H1 (cell line): ENCODE results near the gene VARS2. TPM values are rescaled to one million over a fixed set of nuclear protein-coding genes. Genes with fewer than 3 reads are reported as not detected.

ENCODE experiments used
- CTCF ChIA-PET: fragments of 300-600 bp; sonication (Branson Sonifier 250); formaldehyde crosslinking; loops from one replicate; lab custom pipeline; 2021; ENCODE audit not compliant: partially characterized antibody; lab: Charles Lee
- POLR2A ChIA-PET: fragments of 300-600 bp; sonication (Branson Sonifier 250); formaldehyde crosslinking; loops from one replicate; lab custom pipeline; 2021; ENCODE audit warnings: inconsistent platforms; ENCODE audit not compliant: partially characterized antibody; lab: Charles Lee
- DNase-seq, 2 experiments: peaks; one replicate each; pipeline versions ENCODE4 v3.0.0 to v3.0.0-alpha.2; 2010 to 2022; ENCODE audit warnings: low spot score in 2 of 2, low read depth in 1 of 2, mixed read lengths in 1 of 2
- FAIRE-seq: peaks from 2 replicates; lab custom pipeline; 2011; peaks lifted over from hg19 to GRCh38; lab: Jason Lieb, UNC
- H2AFZ ChIP-seq: 2 replicates; pipeline ENCODE4 v1.8.1; 2012; ENCODE audit warnings: low read length, inconsistent platforms
- H2AK5ac ChIP-seq: 2 replicates; pipeline ENCODE4 v1.6.1; 2013; ENCODE audit warnings: low read depth, low read length
- H2BK120ac ChIP-seq: replicated peaks from 2 replicates; pipeline ENCODE3; 2013; ENCODE audit warnings: low read depth, low read length, inconsistent platforms
- H2BK12ac ChIP-seq: 2 replicates; pipeline ENCODE4 v1.6.1; 2013; ENCODE audit warnings: low read depth, low read length
- H2BK15ac ChIP-seq: 2 replicates; pipeline ENCODE4 v1.6.1; 2013; ENCODE audit warnings: low read length
- H2BK20ac ChIP-seq: 2 replicates; pipeline ENCODE4 v1.6.1; 2013; ENCODE audit warnings: low read length
- H2BK5ac ChIP-seq: 2 replicates; pipeline ENCODE4 v1.6.1; 2013; ENCODE audit warnings: low read depth, low read length
- H3K14ac ChIP-seq: 2 replicates; pipeline ENCODE4 v1.6.1; 2013; ENCODE audit warnings: inconsistent platforms; ENCODE audit not compliant: insufficient read length
- H3K18ac ChIP-seq: 2 replicates; pipeline ENCODE4 v1.6.1; 2013; ENCODE audit warnings: low read length; ENCODE audit errors: extremely low read depth
- H3K23ac ChIP-seq: 2 replicates; pipeline ENCODE4 v1.6.1; 2013; ENCODE audit warnings: inconsistent platforms; ENCODE audit not compliant: insufficient read length
- H3K23me2 ChIP-seq: 2 replicates; pipeline ENCODE4 v1.6.1; 2013; ENCODE audit warnings: low read depth, low read length
- H3K27ac ChIP-seq: 2 replicates; pipeline ENCODE4 v1.6.1; 2011; ENCODE audit warnings: low read depth, low read length, inconsistent platforms
- H3K27me3 ChIP-seq, 4 experiments: replicated peaks in 1 of 4; 1 replicate in 1 of 4; 2 replicates in 3 of 4; pipeline versions ENCODE4 v1.6.1 to v1.8.1; 2011 to 2013; ENCODE audit warnings: low read length in 3 of 4, mild to moderate bottlenecking in 3 of 4, inconsistent platforms in 2 of 4, mixed read lengths in 2 of 4, moderate library complexity in 1 of 4; ENCODE audit not compliant: control insufficient read depth in 3 of 4, insufficient read depth in 3 of 4; ENCODE audit errors: extremely low read depth in 1 of 4
- H3K36me3 ChIP-seq, 4 experiments: 2 replicates each; pipeline versions ENCODE4 v1.6.1 to v1.8.1; 2011 to 2013; ENCODE audit warnings: mild to moderate bottlenecking in 4 of 4, low read length in 3 of 4, moderate library complexity in 2 of 4, control low read depth in 1 of 4, inconsistent platforms in 1 of 4; ENCODE audit not compliant: insufficient read depth in 4 of 4, control insufficient read depth in 2 of 4
- H3K4ac ChIP-seq: replicated peaks from 2 replicates; pipeline ENCODE3; 2013; ENCODE audit warnings: low read length, low read depth, mixed read lengths, inconsistent platforms; ENCODE audit not compliant: insufficient read length
- H3K4me1 ChIP-seq, 4 experiments: replicated peaks in 1 of 4; 1 replicate in 1 of 4; 2 replicates in 3 of 4; pipeline versions ENCODE4 v1.6.1 to v1.8.1; 2011 to 2013; ENCODE audit warnings: low read length in 3 of 4, inconsistent platforms in 2 of 4, mixed read lengths in 1 of 4; ENCODE audit not compliant: insufficient read depth in 4 of 4, control insufficient read depth in 3 of 4
- H3K4me2 ChIP-seq, 2 experiments: 2 replicates each; pipeline versions ENCODE4 v1.6.1 to v1.8.1; 2011 to 2013; ENCODE audit warnings: low read depth in 2 of 2, low read length in 2 of 2, control low read depth in 1 of 2, inconsistent platforms in 1 of 2, mild to moderate bottlenecking in 1 of 2; ENCODE audit not compliant: insufficient read depth in 1 of 2
- H3K4me3 ChIP-seq, 4 experiments: fragments of 200-600, 300-600 bp in 1 of 4; sonication (generic), shearing (Covaris generic), sonication (Bioruptor Twin) in 1 of 4; 2 replicates each; pipeline versions ENCODE4 v1.5.1 to v1.8.1; 2011 to 2016; ENCODE audit warnings: low read length in 4 of 4, low read depth in 3 of 4, control low read depth in 2 of 4, inconsistent platforms in 2 of 4, mild to moderate bottlenecking in 2 of 4, mixed read lengths in 1 of 4, moderate library complexity in 1 of 4; ENCODE audit not compliant: insufficient read depth in 2 of 4; ENCODE audit errors: extremely low read depth in 1 of 4
- H3K56ac ChIP-seq: replicated peaks from 2 replicates; pipeline ENCODE3; 2013; ENCODE audit warnings: low read depth, mild to moderate bottlenecking, mixed read lengths, low read length, inconsistent platforms; ENCODE audit not compliant: insufficient read length
- H3K79me1 ChIP-seq: 2 replicates; pipeline ENCODE4 v1.6.1; 2013; ENCODE audit warnings: low read depth, low read length, control low read depth
- H3K79me2 ChIP-seq, 2 experiments: 2 replicates each; pipeline versions ENCODE4 v1.6.1 to v1.8.1; 2012 to 2013; ENCODE audit warnings: low read length in 2 of 2, mild to moderate bottlenecking in 2 of 2, inconsistent platforms in 1 of 2; ENCODE audit not compliant: insufficient read depth in 2 of 2, control insufficient read depth in 1 of 2
- H3K9ac ChIP-seq, 4 experiments: replicated peaks in 1 of 4; 1 replicate in 1 of 4; 2 replicates in 3 of 4; pipeline versions ENCODE4 v1.6.1 to v1.8.1; 2011 to 2013; ENCODE audit warnings: low read depth in 3 of 4, low read length in 3 of 4, control low read depth in 2 of 4, mild to moderate bottlenecking in 2 of 4, moderate library complexity in 2 of 4, inconsistent platforms in 1 of 4; ENCODE audit errors: extremely low read depth in 1 of 4
- H3K9me3 ChIP-seq, 2 experiments: 2 replicates each; pipeline versions ENCODE4 v1.6.1 to v1.8.1; 2012 to 2013; ENCODE audit warnings: mild to moderate bottlenecking in 2 of 2, moderate library complexity in 2 of 2, control low read depth in 1 of 2, inconsistent platforms in 1 of 2, low read depth in 1 of 2, low read length in 1 of 2, mixed read lengths in 1 of 2; ENCODE audit not compliant: insufficient read depth in 2 of 2
- H4K20me1 ChIP-seq, 2 experiments: replicated peaks in 1 of 2; 2 replicates each; pipeline versions ENCODE3 to v1.8.1; 2011 to 2013; ENCODE audit warnings: inconsistent platforms in 2 of 2, low read length in 2 of 2, mild to moderate bottlenecking in 1 of 2; ENCODE audit not compliant: insufficient read depth in 2 of 2, control insufficient read depth in 1 of 2
- H4K5ac ChIP-seq: 2 replicates; pipeline ENCODE4 v1.6.1; 2013; ENCODE audit warnings: low read length, low read depth, mixed read lengths, inconsistent platforms; ENCODE audit not compliant: insufficient read length
- H4K8ac ChIP-seq: 2 replicates; pipeline ENCODE4 v1.8.0; 2013; ENCODE audit warnings: mild to moderate bottlenecking, moderate library complexity, low read length, inconsistent platforms; ENCODE audit not compliant: insufficient read depth; ENCODE audit errors: extremely low read depth
- H4K91ac ChIP-seq: replicated peaks from 2 replicates; pipeline ENCODE3; 2013; ENCODE audit warnings: low read length, mixed read lengths, inconsistent platforms; ENCODE audit not compliant: insufficient read length
- BRCA1 ChIP-seq: IDR thresholded peaks from 2 replicates; pipeline ENCODE4 v1.6.1; 2012; ENCODE audit warnings: low read depth, low read length, improper control_type of control experiment
- EGR1 ChIP-seq: IDR thresholded peaks from 2 replicates; pipeline ENCODE4 v1.6.1; 2011; ENCODE audit warnings: low read depth, low read length, borderline replicate concordance
- GTF2F1 ChIP-seq: IDR thresholded peaks from 2 replicates; pipeline ENCODE4 v1.6.1; 2012; ENCODE audit warnings: low read depth, low read length, improper control_type of control experiment, borderline replicate concordance
- SIX5 ChIP-seq: IDR thresholded peaks from 2 replicates; pipeline ENCODE4 v1.6.1; 2011; ENCODE audit warnings: mild to moderate bottlenecking, low read depth, low read length
- WGBS, 2 experiments: shearing (Covaris generic) in 1 of 2; methylation state at CpG; one replicate each; pipeline versions ENCODE4 v1.1.6 to v1.1.7; 2013 to 2015; ENCODE audit warnings: low lambda C conversion rate in 2 of 2, mixed read lengths in 2 of 2, inconsistent platforms in 1 of 2, low coverage in 1 of 2, missing lambda C conversion rate in 1 of 2; ENCODE audit not compliant: insufficient replicate concordance in 2 of 2, insufficient coverage in 1 of 2, insufficient read length in 1 of 2; ENCODE audit errors: extremely low coverage in 1 of 2, missing lambda C conversion rate in 1 of 2; 5-methylcytosine and 5-hydroxymethylcytosine counted together
- polyA plus RNA-seq, 7 experiments: library from polyadenylated mRNA; depleted of rRNA in 3 of 7; stranded (reverse) in 5 of 7; unstranded in 2 of 7; fragments of >200 nt in 5 of 7; fragments of 200-250 nt in 2 of 7; gene quantifications; 1 replicate in 5 of 7; 2 replicates in 1 of 7; 4 replicates in 1 of 7; pipeline versions ENCODE4 v1.2.1 to v1.2.3, GENCODE V29; 2011 to 2013; ENCODE audit warnings: missing spikeins in 2 of 7, mixed read lengths in 2 of 7
- total RNA-seq: library from RNA; stranded (reverse); fragmentation: NEBNext Ultra II Directional; extraction: Animal tissue kit (Norgen Biotek cat#: 25700); gene quantifications from 2 replicates; pipeline ENCODE4 v1.2.1, GENCODE V29; 2021

Gene VARS2
- total and polyA plus RNA-seq, 2 of the 8 experiments (the other 6 are each of a cell fraction or from before 2014, with no cell fraction given): 26.8 to 47.7 TPM

DNA sequence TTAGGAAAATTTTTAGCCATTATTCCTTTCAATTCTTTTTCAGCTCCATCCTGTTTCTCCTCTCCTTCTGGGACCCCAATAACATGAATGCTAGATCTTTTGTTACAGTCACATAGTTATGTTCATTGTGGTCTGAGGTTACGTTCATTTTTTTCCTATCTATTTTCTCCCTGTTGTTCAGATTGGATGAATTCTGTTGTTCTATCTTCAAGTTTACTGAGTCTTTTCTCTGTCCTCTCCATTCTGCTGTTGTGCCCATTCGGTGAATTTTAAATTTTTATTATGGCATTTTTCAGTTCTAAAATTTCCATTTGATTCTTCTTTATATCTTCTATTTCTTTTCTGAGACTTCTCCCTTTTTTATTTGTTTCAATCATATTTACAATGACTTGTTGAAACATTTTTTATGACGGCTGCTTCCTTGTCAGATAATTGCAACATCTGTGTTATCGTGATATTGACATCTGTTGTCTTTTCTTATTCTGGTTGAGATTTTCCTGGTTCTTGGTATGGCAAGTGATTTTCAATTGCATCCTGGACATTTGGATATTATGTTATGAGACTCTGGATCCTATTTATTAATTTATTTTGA is 42.4 kb upstream of the VARS2 start:
- no peak overlapping the region for H2BK120ac ChIP-seq
- H3K27me3 ChIP-seq: no peaks in the 10 kb centered on the region
- no peak overlapping the region for H3K14ac ChIP-seq
- H3K79me2 ChIP-seq: no peaks in the 10 kb centered on the region
- no peak overlapping the region for H3K4me3 ChIP-seq
- no peaks in the 10 kb centered on the region for H3K23me2 ChIP-seq
- no peak overlapping the region for H3K9ac ChIP-seq
- H4K8ac ChIP-seq: no peak overlapping the region
- no peak overlapping the region for H3K27ac ChIP-seq
- FAIRE-seq: no peak
- H4K5ac ChIP-seq: no peak overlapping the region
- H2AK5ac ChIP-seq: no peak overlapping the region
- H3K79me1 ChIP-seq: no peaks in the 10 kb centered on the region
- H2BK15ac ChIP-seq: no peak overlapping the region
- H3K23ac ChIP-seq: no peak overlapping the region
- ChIA-PET POLR2A (interaction anchor here (19.5 kb wide), 1 partner anchor 37 kb away, joined by 452 read pairs; no protein-coding TSS in a partner anchor), CTCF (interaction anchor here (29.0 kb wide), 1 partner anchor 35 kb away, joined by 610 read pairs; no protein-coding TSS in a partner anchor)
- H2AFZ ChIP-seq: no peak overlapping the region
- H3K9me3 ChIP-seq: peaks cover 35 to 53% of the 10 kb centered on the region in 2 experiments
- H2BK5ac ChIP-seq: no peak overlapping the region
- H3K4me2 ChIP-seq: no peak overlapping the region
- H3K36me3 ChIP-seq: peaks cover 0 to 5% (median 0%) of the 10 kb centered on the region in 4 experiments; a peak in 1 of 8 replicates
- no peak overlapping the region for H3K18ac ChIP-seq
- TF ChIP-seq GTF2F1: no peak
- TF ChIP-seq BRCA1: no peak
- no peak for TF ChIP-seq SIX5
- no peak for TF ChIP-seq EGR1
- no peak overlapping the region for H2BK20ac ChIP-seq
- H4K91ac ChIP-seq: no peak overlapping the region
- 65% methylated on average over 4 of the region's 4 CpGs; no CpG with 5 or more reads in 1 of the 2 experiments for WGBS, 2 experiments
- H3K56ac ChIP-seq: no peak overlapping the region
- H3K4ac ChIP-seq: no peak overlapping the region
- H4K20me1 ChIP-seq: no peaks in the 10 kb centered on the region
- H3K4me1 ChIP-seq: no peaks in the 10 kb centered on the region
- no peak for DNase-seq
- no peak overlapping the region for H2BK12ac ChIP-seq
